Lower lobe of right lung (tissue), 2 donors: ENCODE measurements around the gene CDC42BPB. TPM values are rescaled to one million over a fixed set of nuclear protein-coding genes. Genes with fewer than 3 reads are reported as not detected.

Experiments
- ATAC-seq, 2 donors: fragments of 200-7000 bp; cut with Tn5 transposase; one replicate each; pipeline ENCODE4 v1.9.1; 2020 to 2022; ENCODE audit warnings: mild to moderate bottlenecking in 2 of 2, moderate library complexity in 2 of 2
- DNase-seq: peaks from one replicate; pipeline ENCODE4 v3.0.0-alpha.2; 2020
- H3K27ac ChIP-seq: fragments of 200-600 bp; one replicate; pipeline ENCODE4 v1.8.0; 2022
- H3K27me3 ChIP-seq: fragments of 200-600 bp; one replicate; pipeline ENCODE4 v1.8.0; 2022; ENCODE audit warnings: low read depth
- H3K36me3 ChIP-seq: fragments of 200-600 bp; one replicate; pipeline ENCODE4 v1.8.0; 2022; ENCODE audit warnings: mild to moderate bottlenecking
- H3K4me1 ChIP-seq: fragments of 200-600 bp; one replicate; pipeline ENCODE4 v1.8.0; 2022
- H3K4me3 ChIP-seq: fragments of 200-600 bp; one replicate; pipeline ENCODE4 v1.8.0; 2022; ENCODE audit warnings: mild to moderate bottlenecking
- H3K9me3 ChIP-seq: fragments of 200-600 bp; one replicate; pipeline ENCODE4 v1.8.0; 2022
- intact Hi-C: fragments of 100-400 bp; cut with DNase I; formaldehyde crosslinking; loops from one replicate; pipeline ENCODE4 v1.11.0; 2022
- total RNA-seq: library from RNA; stranded (reverse); fragmentation: NEBNext Ultra II Directional; extraction: Animal tissue kit (Norgen Biotek cat#: 25700); gene quantifications from one replicate; pipeline ENCODE4 v1.2.1, GENCODE V29; 2021
- TF ChIP-seq, protein P1 (sequence below): fragments of 200-600 bp; IDR thresholded peaks from one replicate; pipeline ENCODE4 v1.8.0; 2022; ENCODE audit warnings: antibody characterized with exemption, mild to moderate bottlenecking
- donor health status: DM: no; HTN: yes; CAD: no; lungs with severe emphysema.

The CDC42BPB gene
- total RNA-seq, 1 donor from 2014 or later = 114 TPM

DNA sequence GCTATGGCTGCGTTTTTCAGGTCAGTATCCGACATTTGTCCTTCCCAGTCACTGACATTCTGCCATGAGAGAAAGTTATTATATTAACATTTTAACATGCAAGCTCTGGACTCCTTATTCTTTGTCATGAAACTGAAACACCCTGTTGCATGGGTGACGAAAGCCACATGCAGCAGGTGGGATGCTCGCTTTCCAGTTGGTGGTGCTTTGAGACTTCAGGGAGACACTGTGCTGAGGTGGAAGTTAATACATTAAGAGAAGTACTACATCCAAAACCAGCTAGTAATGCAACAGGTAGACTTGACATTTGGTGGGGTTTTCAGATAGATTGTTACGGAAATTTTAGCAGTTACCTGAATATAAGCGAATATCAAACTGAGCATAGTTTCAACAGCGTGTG lies 167.7 kb downstream of the CDC42BPB start:
- DNase-seq = no peak
- intact Hi-C loops = no loop called here
- no peak for ATAC-seq
- Histone ChIP-seq H3K27ac (no peak overlapping the region), H3K36me3 (peaks cover 40% of the 10 kb centered on the region), H3K27me3 (no peaks in the 10 kb centered on the region), H3K4me1 (no peaks in the 10 kb centered on the region), H3K9me3 (no peaks in the 10 kb centered on the region), H3K4me3 (no peak overlapping the region)
- TF ChIP-seq, protein P1, sequence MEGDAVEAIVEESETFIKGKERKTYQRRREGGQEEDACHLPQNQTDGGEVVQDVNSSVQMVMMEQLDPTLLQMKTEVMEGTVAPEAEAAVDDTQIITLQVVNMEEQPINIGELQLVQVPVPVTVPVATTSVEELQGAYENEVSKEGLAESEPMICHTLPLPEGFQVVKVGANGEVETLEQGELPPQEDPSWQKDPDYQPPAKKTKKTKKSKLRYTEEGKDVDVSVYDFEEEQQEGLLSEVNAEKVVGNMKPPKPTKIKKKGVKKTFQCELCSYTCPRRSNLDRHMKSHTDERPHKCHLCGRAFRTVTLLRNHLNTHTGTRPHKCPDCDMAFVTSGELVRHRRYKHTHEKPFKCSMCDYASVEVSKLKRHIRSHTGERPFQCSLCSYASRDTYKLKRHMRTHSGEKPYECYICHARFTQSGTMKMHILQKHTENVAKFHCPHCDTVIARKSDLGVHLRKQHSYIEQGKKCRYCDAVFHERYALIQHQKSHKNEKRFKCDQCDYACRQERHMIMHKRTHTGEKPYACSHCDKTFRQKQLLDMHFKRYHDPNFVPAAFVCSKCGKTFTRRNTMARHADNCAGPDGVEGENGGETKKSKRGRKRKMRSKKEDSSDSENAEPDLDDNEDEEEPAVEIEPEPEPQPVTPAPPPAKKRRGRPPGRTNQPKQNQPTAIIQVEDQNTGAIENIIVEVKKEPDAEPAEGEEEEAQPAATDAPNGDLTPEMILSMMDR = no peak

DNA sequence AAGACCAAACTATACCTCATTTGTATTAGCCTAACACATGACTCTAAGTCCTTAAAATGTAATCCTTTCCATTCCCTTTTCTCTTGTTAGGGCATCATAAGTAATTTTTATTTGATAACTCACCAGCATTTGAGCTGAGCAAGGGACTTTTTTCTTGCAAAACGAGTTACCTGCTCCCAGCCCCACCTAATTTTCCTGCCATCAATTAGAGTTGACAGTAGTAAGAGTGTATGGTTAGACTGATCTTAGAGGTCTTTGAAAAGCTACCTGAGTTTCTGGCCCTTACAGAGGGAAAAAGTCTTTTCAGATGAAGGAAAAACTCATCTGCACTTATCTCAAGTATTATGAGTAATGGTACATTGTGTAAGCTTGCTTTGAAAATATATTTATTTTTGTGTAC lies 168.6 kb downstream of the CDC42BPB start:
- DNase-seq = no peak
- Histone ChIP-seq H3K4me3 (no peak overlapping the region), H3K4me1 (no peaks in the 10 kb centered on the region), H3K27me3 (no peaks in the 10 kb centered on the region), H3K27ac (no peak overlapping the region), H3K9me3 (no peaks in the 10 kb centered on the region), H3K36me3 (peaks cover 39% of the 10 kb centered on the region)
- ATAC-seq = no peak
- TF ChIP-seq, protein P1 = no peak
- intact Hi-C loops = no loop called here

DNA sequence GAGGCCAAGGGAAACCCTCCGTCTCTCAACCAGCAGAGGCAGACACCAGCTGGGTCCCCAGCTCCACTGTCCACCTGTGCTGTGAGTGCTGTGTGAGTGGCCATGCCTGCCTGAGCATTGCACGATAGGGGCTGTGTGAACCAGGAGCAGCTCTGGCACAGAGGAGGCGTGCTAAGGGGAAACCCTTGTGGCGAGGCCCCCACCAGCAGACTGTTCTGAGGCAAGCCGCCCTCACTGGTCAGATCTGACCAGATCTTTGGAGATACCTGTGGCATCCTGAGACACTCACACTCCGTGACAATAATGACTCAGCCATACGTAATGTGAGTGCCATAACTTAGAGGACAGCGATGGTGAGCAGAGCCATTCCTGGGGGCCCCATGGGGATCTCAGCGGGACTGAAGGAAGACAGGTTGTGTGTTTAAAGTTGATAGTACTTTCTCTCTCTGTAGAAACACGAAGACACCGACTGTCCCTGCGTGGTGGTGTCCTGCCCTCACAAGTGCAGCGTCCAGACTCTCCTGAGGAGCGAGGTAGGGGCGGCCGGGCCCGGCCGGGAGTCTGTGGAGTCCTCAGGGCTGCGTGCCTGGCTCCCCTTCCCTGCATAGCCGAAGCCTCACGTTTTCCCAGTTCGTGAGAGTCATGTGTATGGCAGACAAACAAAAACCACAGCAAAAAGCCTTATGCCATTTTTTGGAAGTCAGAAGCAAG lies 171.5 kb downstream of the CDC42BPB start:
- Histone ChIP-seq H3K4me1 (no peaks in the 10 kb centered on the region), H3K27ac (no peak overlapping the region), H3K36me3 (peaks cover 42% of the 10 kb centered on the region), H3K4me3 (no peak overlapping the region), H3K9me3 (no peaks in the 10 kb centered on the region), H3K27me3 (no peaks in the 10 kb centered on the region)
- TF ChIP-seq, protein P1 = no peak
- intact Hi-C loops = no loop called here
- DNase-seq (no peak), ATAC-seq (no peak)

DNA sequence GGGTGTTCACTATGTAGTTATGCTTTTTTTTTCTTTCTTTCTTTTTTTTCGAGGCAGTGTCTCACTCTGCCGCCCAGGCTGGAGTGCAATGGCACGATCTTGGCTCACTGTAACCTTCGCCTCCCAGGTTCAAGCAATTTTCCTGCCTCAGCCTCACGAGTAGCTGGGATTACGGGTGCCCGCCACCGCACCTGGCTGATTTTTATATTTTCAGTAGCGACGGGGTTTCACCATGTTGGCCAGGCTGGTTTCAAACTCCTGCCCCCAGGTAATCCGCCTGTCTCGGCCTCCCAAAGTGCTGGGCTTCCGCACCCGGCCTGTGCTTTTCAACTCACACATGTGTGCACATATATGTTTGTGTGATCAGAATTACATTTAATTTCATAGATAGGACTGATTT lies 173.8 kb downstream of the CDC42BPB start:
- Histone ChIP-seq H3K27me3 (no peaks in the 10 kb centered on the region), H3K4me3 (no peak overlapping the region), H3K4me1 (no peaks in the 10 kb centered on the region), H3K9me3 (no peaks in the 10 kb centered on the region), H3K27ac (no peak overlapping the region), H3K36me3 (peaks cover 35% of the 10 kb centered on the region)
- intact Hi-C loops = no loop called here
- DNase-seq = no peak
- TF ChIP-seq, protein P1 = no peak
- ATAC-seq = no peak

DNA sequence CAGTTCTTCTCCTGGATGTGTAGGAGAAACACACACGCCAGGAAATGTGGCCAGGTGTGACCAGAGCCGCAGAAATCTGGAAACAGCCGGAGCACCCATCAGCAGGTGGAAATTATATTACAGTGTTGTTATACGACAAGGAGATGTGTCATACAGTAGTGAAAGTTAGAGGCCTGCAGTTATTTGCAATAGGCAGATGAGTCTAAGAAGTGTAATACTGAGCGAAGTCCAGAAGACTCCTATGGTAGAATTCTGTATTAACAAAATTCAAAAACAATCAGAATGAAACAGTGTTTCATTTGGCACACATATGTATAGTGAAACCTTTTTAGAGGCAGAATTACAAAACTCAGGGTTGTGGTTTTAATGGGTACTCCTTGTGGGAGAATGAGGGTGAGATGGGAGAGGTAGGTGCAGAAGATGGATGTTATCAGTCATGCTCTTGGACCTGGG lies 174.2 kb downstream of the CDC42BPB start:
- intact Hi-C loops = no loop called here
- Histone ChIP-seq H3K36me3 (peaks cover 37% of the 10 kb centered on the region), H3K9me3 (no peaks in the 10 kb centered on the region), H3K4me3 (no peak overlapping the region), H3K4me1 (no peaks in the 10 kb centered on the region), H3K27ac (no peak overlapping the region), H3K27me3 (no peaks in the 10 kb centered on the region)
- no peak for ATAC-seq
- no peak for DNase-seq
- TF ChIP-seq, protein P1 = no peak

Other genes with a start within 250 kb of the CDC42BPB start
- gene AMN, start 134.9 kb downstream of the CDC42BPB start, total RNA-seq = 13.7 TPM
- not detected for gene LBHD2, start 26.7 kb upstream of the CDC42BPB start, total RNA-seq
- 3.6 TPM for gene EXOC3L4, start 37.2 kb upstream of the CDC42BPB start, total RNA-seq
- 254 TPM for gene TNFAIP2, start 65.9 kb upstream of the CDC42BPB start, total RNA-seq